Endodermal cell (in vitro differentiated cells): ENCODE data around the gene LRMDA. TPM values are rescaled to one million over a fixed set of nuclear protein-coding genes. Genes with fewer than 3 reads are reported as not detected.

ENCODE experiments used
- DNase-seq: peaks from one replicate; pipeline ENCODE4 v3.0.0-alpha.2; 2017
- H3K27ac ChIP-seq: 2 replicates; pipeline ENCODE4 v1.5.1; 2013; ENCODE audit warnings: mild to moderate bottlenecking, low read depth, low read length, moderate library complexity
- H3K27me3 ChIP-seq: 2 replicates; pipeline ENCODE4 v1.6.1; 2013; ENCODE audit warnings: mild to moderate bottlenecking, low read length, moderate library complexity; ENCODE audit not compliant: insufficient read depth, control insufficient read depth, poor library complexity, severe bottlenecking
- H3K36me3 ChIP-seq: 2 replicates; pipeline ENCODE4 v1.7.0; 2013; ENCODE audit warnings: mild to moderate bottlenecking, low read length, moderate library complexity; ENCODE audit not compliant: control insufficient read depth, insufficient read depth
- H3K4me1 ChIP-seq: one replicate; pipeline ENCODE4 v1.7.0; 2013; ENCODE audit warnings: low read length; ENCODE audit not compliant: control insufficient read depth, insufficient read depth
- H3K4me3 ChIP-seq: 2 replicates; pipeline ENCODE4 v1.5.1; 2013; ENCODE audit warnings: mild to moderate bottlenecking, low read length, moderate library complexity
- H3K9ac ChIP-seq: 2 replicates; pipeline ENCODE4 v1.6.1; 2013; ENCODE audit warnings: mild to moderate bottlenecking, low read length, moderate library complexity; ENCODE audit not compliant: poor library complexity, severe bottlenecking; ENCODE audit errors: extremely low read depth
- H3K9me3 ChIP-seq: 2 replicates; pipeline ENCODE4 v1.6.1; 2013; ENCODE audit warnings: mild to moderate bottlenecking, low read length, moderate library complexity; ENCODE audit not compliant: control insufficient read depth
- H3K27ac Mint-ChIP-seq: 2 replicates; pipeline ENCODE4 v1.8.0; 2020; ENCODE audit warnings: mixed read lengths
- H3K27me3 Mint-ChIP-seq: 2 replicates; pipeline ENCODE4 v1.8.0; 2021; ENCODE audit warnings: mild to moderate bottlenecking, mixed read lengths; ENCODE audit not compliant: insufficient read depth
- H3K36me3 Mint-ChIP-seq: 2 replicates; pipeline ENCODE4 v1.8.0; 2020; ENCODE audit warnings: low read depth, mixed read lengths
- H3K4me1 Mint-ChIP-seq: 2 replicates; pipeline ENCODE4 v1.8.0; 2020; ENCODE audit warnings: mixed read lengths
- H3K4me3 Mint-ChIP-seq: 2 replicates; pipeline ENCODE4 v1.8.0; 2020; ENCODE audit warnings: mild to moderate bottlenecking, moderate library complexity, mixed read lengths
- H3K9me3 Mint-ChIP-seq: 2 replicates; pipeline ENCODE4 v1.8.0; 2020; ENCODE audit warnings: mild to moderate bottlenecking, mixed read lengths
- CTCF ChIP-seq: fragments of 200-600 bp; sonication (generic); conservative IDR thresholded peaks from 2 replicates; pipeline ENCODE4 v1.5.0; 2021; ENCODE audit warnings: antibody characterized with exemption, mild to moderate bottlenecking
- WGBS, 2 experiments: methylation state at CpG; one replicate each; pipeline versions ENCODE4 v1.1.5 to v1.1.7; 2013; ENCODE audit warnings: missing lambda C conversion rate in 2 of 2, mixed read lengths in 1 of 2; ENCODE audit not compliant: insufficient coverage in 1 of 2, insufficient read length in 1 of 2; 5-methylcytosine and 5-hydroxymethylcytosine counted together
- total RNA-seq, 2 donors: library from RNA; stranded (reverse); fragmentation: NEBNext Ultra II Directional in 1 of 2; extraction: Animal tissue kit (Norgen Biotek cat#: 25700) in 1 of 2; gene quantifications; 2 replicates in 1 of 2; 3 replicates in 1 of 2; pipeline ENCODE4 v1.2.1, GENCODE V29; 2021

The LRMDA gene
- total RNA-seq, 2 donors from 2014 or later = 1.7 to 5.1 TPM

GRCh38 chr10:75396631-75397495 is 34.6 kb upstream of the LRMDA start:
- H3K27me3 Mint-ChIP-seq = peaks cover 93% of the 10 kb centered on the region
- 0 to 1% methylated on average over 12 to 70 of the region's 71 CpGs for WGBS, 2 experiments
- H3K9ac ChIP-seq = no peak overlapping the region
- H3K9me3 Mint-ChIP-seq = no peaks in the 10 kb centered on the region
- H3K27ac Mint-ChIP-seq = no peak overlapping the region
- no peaks in the 10 kb centered on the region for H3K9me3 ChIP-seq
- H3K4me3 Mint-ChIP-seq = peak overlapping the region; percentile 49
- H3K4me3 ChIP-seq = peak overlapping the region; percentile 73
- TF ChIP-seq CTCF = no peak
- H3K27ac ChIP-seq = peak overlapping the region; percentile 77
- peaks cover 92% of the 10 kb centered on the region for H3K27me3 ChIP-seq
- peaks cover 2% of the 10 kb centered on the region for H3K4me1 ChIP-seq
- H3K36me3 ChIP-seq = no peaks in the 10 kb centered on the region
- peaks cover 15% of the 10 kb centered on the region for H3K4me1 Mint-ChIP-seq
- peak; percentile 78 for DNase-seq
- H3K36me3 Mint-ChIP-seq = no peaks in the 10 kb centered on the region

- Histone ChIP-seq H3K4me3 (peak overlapping the region; percentile 60), H3K36me3 (no peaks in the 10 kb centered on the region), H3K9me3 (no peaks in the 10 kb centered on the region), H3K4me1 (peaks cover 2% of the 10 kb centered on the region), H3K27me3 (peaks cover 84% of the 10 kb centered on the region), H3K9ac (no peak overlapping the region), H3K27ac (peak overlapping the region; percentile 70)
- peak overlapping the region; percentile 49 for H3K4me3 Mint-ChIP-seq
- no peaks in the 10 kb centered on the region for H3K36me3 Mint-ChIP-seq
- H3K4me1 Mint-ChIP-seq = peaks cover 15% of the 10 kb centered on the region
- no peak for DNase-seq
- H3K9me3 Mint-ChIP-seq = no peaks in the 10 kb centered on the region
- H3K27me3 Mint-ChIP-seq = peaks cover 92% of the 10 kb centered on the region
- TF ChIP-seq CTCF = no peak
- H3K27ac Mint-ChIP-seq = no peak overlapping the region
- whole genome bisulfite sequencing, 2 experiments = 16 to 23% methylated on average over 6 to 17 of the region's 19 CpGs
Observed at GRCh38 chr10:75397496-75398199, 33.8 kb upstream of the LRMDA start.

GRCh38 chr10:75398200-75398691 is 33.2 kb upstream of the LRMDA start:
- Histone ChIP-seq H3K4me1 (peaks cover 2% of the 10 kb centered on the region), H3K27me3 (peaks cover 83% of the 10 kb centered on the region), H3K36me3 (no peaks in the 10 kb centered on the region), H3K9me3 (no peaks in the 10 kb centered on the region), H3K4me3 (peak overlapping the region; percentile 60), H3K9ac (no peak overlapping the region), H3K27ac (peak overlapping the region; percentile 44)
- H3K4me1 Mint-ChIP-seq = peaks cover 18% of the 10 kb centered on the region
- H3K4me3 Mint-ChIP-seq = peak overlapping the region; percentile 52
- no peak for DNase-seq
- peaks cover 92% of the 10 kb centered on the region for H3K27me3 Mint-ChIP-seq
- 12 to 20% methylated on average over 3 to 15 of the region's 17 CpGs for WGBS, 2 experiments
- no peaks in the 10 kb centered on the region for H3K36me3 Mint-ChIP-seq
- no peak for TF ChIP-seq CTCF
- no peak overlapping the region for H3K27ac Mint-ChIP-seq
- H3K9me3 Mint-ChIP-seq = no peaks in the 10 kb centered on the region
